ENCODE results near the gene SH2B3. TPM values are rescaled to one million over a fixed set of nuclear protein-coding genes. Genes with fewer than 3 reads are reported as not detected.

The SH2B3 gene
- total RNA-seq, 1 donor from 2014 or later = 22.4 TPM

- DNase-seq (ENCODE audit: low spot score) = no peak
Measured at GRCh38 chr12:111427417-111428074, 21.8 kb downstream of the SH2B3 start.

GRCh38 chr12:111428081-111428727 lies 22.5 kb downstream of the SH2B3 start:
- no peak for DNase-seq (ENCODE audit: low spot score)

GRCh38 chr12:111428728-111429175 lies 23.0 kb downstream of the SH2B3 start:
- no peak for DNase-seq (ENCODE audit: low spot score)

- no peak for DNase-seq (ENCODE audit: low spot score)
Measured at GRCh38 chr12:111429828-111430432, 24.2 kb downstream of the SH2B3 start.

- DNase-seq (ENCODE audit: low spot score) = no peak
Measured at GRCh38 chr12:111430433-111431353, 25.0 kb downstream of the SH2B3 start.

GRCh38 chr12:111431772-111432171 lies 26.0 kb downstream of the SH2B3 start:
- no peak for DNase-seq (ENCODE audit: low spot score)

- DNase-seq (ENCODE audit: low spot score) = no peak
Measured at GRCh38 chr12:111434049-111434448, 28.3 kb downstream of the SH2B3 start.

- DNase-seq (ENCODE audit: low spot score) = no peak
Measured at GRCh38 chr12:111434680-111435338, 29.1 kb downstream of the SH2B3 start.

- DNase-seq (ENCODE audit: low spot score) = no peak
Measured at GRCh38 chr12:111435661-111436201, 30.0 kb downstream of the SH2B3 start.

- DNase-seq (ENCODE audit: low spot score) = no peak
Measured at GRCh38 chr12:111436266-111436665, 30.5 kb downstream of the SH2B3 start.

GRCh38 chr12:111436811-111437210 lies 31.1 kb downstream of the SH2B3 start:
- no peak for DNase-seq (ENCODE audit: low spot score)

- DNase-seq (ENCODE audit: low spot score) = peak; percentile 58
Measured at GRCh38 chr12:111437816-111438454, 32.2 kb downstream of the SH2B3 start.

GRCh38 chr12:111438481-111438880 lies 32.8 kb downstream of the SH2B3 start:
- DNase-seq (ENCODE audit: low spot score) = no peak

GRCh38 chr12:111439657-111440151 lies 34.0 kb downstream of the SH2B3 start:
- no peak for DNase-seq (ENCODE audit: low spot score)

GRCh38 chr12:111440152-111440551 lies 34.4 kb downstream of the SH2B3 start:
- no peak for DNase-seq (ENCODE audit: low spot score)

GRCh38 chr12:111440631-111441030 lies 34.9 kb downstream of the SH2B3 start:
- DNase-seq (ENCODE audit: low spot score) = no peak

GRCh38 chr12:111441107-111441928 lies 35.6 kb downstream of the SH2B3 start:
- no peak for DNase-seq (ENCODE audit: low spot score)

GRCh38 chr12:111442301-111443045 lies 36.8 kb downstream of the SH2B3 start:
- no peak for DNase-seq (ENCODE audit: low spot score)

- no peak for DNase-seq (ENCODE audit: low spot score)
Measured at GRCh38 chr12:111443086-111443485, 37.4 kb downstream of the SH2B3 start.
